SKM-1 treated with dmso at 0.1 percent for 144 hours (cell line): Measurements from ENCODE around the gene SEMA5A.

Source experiments
- DNase-seq: peaks from one replicate; lab custom pipeline; 2025; ENCODE audit not compliant: unreplicated experiment; lab: John Stamatoyannopoulos, UW

Gene SEMA5A, protein sequence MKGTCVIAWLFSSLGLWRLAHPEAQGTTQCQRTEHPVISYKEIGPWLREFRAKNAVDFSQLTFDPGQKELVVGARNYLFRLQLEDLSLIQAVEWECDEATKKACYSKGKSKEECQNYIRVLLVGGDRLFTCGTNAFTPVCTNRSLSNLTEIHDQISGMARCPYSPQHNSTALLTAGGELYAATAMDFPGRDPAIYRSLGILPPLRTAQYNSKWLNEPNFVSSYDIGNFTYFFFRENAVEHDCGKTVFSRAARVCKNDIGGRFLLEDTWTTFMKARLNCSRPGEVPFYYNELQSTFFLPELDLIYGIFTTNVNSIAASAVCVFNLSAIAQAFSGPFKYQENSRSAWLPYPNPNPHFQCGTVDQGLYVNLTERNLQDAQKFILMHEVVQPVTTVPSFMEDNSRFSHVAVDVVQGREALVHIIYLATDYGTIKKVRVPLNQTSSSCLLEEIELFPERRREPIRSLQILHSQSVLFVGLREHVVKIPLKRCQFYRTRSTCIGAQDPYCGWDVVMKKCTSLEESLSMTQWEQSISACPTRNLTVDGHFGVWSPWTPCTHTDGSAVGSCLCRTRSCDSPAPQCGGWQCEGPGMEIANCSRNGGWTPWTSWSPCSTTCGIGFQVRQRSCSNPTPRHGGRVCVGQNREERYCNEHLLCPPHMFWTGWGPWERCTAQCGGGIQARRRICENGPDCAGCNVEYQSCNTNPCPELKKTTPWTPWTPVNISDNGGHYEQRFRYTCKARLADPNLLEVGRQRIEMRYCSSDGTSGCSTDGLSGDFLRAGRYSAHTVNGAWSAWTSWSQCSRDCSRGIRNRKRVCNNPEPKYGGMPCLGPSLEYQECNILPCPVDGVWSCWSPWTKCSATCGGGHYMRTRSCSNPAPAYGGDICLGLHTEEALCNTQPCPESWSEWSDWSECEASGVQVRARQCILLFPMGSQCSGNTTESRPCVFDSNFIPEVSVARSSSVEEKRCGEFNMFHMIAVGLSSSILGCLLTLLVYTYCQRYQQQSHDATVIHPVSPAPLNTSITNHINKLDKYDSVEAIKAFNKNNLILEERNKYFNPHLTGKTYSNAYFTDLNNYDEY

DNA sequence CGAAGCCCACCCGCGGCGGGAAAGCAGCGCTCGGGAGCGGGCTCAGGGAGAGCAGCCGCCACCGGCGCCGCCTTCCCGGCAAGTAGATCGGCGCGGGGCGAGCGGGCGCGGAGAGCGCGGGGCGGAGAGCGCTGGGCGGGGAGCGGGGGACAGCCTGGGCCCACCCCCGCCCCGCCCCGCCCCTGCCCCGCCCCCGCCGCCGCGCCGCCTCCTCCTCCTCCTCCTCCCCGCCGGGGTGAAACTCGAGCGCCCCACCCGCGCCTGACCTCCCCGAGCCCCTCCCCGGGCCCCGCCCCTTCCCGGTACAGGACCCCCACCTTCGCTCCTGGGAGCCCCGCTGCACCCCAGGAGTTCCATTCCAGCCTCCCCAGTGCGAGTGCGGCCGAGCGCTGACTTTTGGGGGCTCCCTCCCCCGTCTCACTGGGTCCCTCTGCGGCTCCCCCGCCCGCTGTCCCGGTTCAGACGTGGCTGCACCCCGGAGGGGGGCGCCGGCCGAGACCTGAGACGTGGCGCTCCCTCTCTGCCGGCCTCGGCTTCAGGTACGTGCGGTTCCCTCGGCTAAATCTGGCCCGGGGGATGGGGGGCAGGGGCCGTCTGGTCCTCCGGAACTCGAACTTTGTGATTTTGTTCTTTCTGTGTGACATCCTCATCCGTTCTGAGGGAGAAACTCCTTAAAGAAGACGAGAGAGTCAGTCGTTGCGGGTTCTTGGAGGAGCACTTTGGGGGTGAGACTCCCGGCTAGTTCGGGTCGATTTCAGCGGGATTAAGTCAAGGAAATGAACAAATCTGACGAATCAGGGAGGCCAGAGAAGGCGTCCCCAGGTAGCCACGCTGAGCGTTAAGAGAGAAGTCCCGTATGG, at the start of gene SEMA5A:
Gene SEMA5A, minus strand, starts transcription at position 84 of the 860 bp plus-strand sequence. CDS start 166,129 bp downstream, outside the sequence.
- no peak for DNase-seq

DNA sequence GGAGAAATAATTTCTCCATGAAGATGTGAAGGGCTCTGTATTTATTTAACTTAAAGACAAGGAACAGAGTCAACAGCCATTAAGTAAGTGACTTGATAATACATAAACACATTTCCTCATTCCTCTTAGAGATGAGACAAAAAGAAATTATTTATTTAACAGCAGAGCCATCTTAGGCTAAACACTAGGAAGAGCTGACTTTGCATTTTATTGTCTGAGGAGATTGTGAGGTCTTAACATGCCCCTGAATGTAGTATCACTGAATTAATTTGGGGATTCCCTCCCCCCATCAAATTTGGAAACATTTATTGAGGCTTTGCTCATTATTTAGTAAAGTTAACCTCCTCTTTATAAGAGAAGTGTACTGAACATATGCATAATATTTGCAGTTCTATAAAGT, 49.0 kb upstream of the SEMA5A start:
- DNase-seq, result no peak

- DNase-seq, result no peak
Measured at GRCh38 chr5:9589049-9589835, 43.4 kb upstream of the SEMA5A start.

- no peak for DNase-seq
Measured at GRCh38 chr5:9588254-9588653, 42.4 kb upstream of the SEMA5A start.

GRCh38 chr5:9587135-9587534, 41.3 kb upstream of the SEMA5A start:
- DNase-seq, result no peak

GRCh38 chr5:9582406-9582805, 36.5 kb upstream of the SEMA5A start:
- no peak for DNase-seq

DNA sequence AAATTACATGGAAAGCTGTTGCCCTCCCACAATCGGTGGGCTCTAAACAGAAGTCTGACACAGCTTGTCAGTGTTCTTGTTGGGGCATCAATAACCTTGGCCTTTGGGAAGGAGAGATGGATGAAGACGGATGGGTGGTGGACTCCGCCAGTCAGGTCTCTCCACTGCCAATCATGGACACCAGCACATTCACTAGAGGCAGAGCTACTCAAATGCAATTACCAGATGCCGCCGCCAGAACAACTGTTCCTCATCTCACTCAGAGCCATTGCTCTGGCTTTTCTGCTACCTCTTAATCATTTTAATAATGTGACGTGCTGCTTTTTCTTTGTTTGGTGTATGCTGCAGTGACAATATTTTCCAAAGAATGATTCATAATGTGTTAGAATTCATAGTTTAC, 27.9 kb upstream of the SEMA5A start:
- no peak for DNase-seq

GRCh38 chr5:9572246-9572645, 26.4 kb upstream of the SEMA5A start:
- no peak for DNase-seq

DNA sequence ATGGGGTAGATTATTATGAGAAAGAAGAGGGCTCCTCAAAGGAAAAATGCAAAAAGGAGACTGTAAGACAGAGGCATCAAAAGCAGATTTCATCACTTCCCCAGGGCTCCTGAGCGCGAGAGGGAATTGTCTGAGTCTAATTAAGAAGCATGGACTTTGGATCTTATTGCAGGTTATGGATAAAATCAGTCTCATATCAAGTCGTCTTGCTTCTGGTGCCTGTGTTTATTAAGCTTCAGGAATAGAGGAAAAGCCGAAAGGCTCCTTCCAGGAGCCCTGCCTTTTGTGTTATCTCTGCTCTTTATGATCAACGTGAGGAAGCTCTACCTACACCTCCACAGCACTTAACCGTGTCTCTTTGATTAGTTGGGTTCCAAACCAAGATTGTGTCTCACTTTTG, 25.0 kb upstream of the SEMA5A start:
- no peak for DNase-seq

GRCh38 chr5:9567039-9567438, 21.2 kb upstream of the SEMA5A start:
- no peak for DNase-seq

GRCh38 chr5:9564752-9565151, 18.9 kb upstream of the SEMA5A start:
- no peak for DNase-seq

DNA sequence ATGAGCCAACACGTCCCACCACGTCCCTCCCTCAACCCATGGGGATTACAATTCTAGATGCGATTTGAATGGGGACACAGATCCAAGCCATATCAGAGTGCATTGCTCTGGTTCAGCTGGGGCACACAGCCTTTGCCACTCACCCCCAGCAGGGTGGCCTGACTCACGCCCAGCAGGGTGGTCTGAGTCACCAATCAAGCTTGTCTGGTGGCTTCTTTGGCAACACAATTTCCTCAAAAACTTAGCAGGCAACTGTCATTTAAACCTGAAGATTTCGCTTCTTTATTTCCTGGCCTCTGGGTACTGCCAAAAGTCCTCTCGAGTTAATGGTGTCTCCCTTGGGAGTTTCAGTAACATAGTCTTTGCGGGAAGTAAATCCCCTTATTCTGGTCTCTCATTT, 16.3 kb upstream of the SEMA5A start:
- DNase-seq, result no peak

- DNase-seq, result no peak
Measured at GRCh38 chr5:9559965-9560364, 14.1 kb upstream of the SEMA5A start.

DNA sequence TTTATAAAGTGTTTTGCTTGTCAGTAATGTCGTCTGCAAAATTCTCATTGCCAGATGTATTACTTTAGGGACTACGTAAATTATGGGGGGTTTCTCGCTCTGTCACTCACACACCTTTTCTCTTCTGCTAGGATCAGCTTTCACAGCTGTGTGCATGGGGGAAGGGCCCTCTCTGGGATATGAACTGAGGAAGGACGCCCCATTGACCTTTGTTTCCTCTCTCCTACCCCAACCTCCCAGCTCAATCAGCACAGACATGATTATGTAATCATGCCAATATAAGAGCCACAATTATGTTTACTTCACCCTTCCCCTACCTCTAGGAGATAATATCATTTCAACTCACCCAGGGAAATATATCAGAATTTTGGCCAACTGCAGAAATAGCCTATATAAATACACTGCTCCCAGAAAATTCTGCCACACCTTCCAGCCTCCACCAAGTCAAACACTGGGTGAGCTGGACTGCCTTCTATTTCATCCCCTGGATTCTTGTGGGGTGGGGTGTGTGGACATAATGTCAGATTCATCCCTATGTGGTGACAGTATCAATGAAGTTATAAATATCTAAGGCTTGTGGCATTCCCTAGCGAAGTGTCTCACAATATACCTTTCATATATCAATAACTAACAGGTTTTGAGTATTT, 12.6 kb upstream of the SEMA5A start:
- no peak for DNase-seq

GRCh38 chr5:9557696-9558095, 11.8 kb upstream of the SEMA5A start:
- no peak for DNase-seq

GRCh38 chr5:9555961-9556360, 10.1 kb upstream of the SEMA5A start:
- DNase-seq, result no peak

DNA sequence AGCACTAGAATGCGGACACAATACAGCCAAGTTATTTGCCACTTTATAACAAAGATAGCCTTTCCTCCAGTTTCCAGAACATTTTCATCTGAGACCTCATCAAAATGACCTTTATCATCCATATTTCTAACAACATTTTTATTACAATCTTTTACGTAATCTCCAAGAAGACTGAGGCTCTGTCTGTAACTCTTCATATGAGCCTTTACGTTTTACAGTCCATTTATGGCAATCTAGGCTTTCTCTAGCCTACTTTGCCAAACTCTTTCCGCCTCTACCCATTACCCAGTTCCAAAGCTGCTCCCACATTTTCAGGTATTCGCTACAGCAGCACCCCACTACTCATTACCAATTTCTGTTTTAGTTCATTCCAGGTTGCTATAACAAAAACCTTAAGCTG, 8.2 kb upstream of the SEMA5A start:
- DNase-seq, result no peak

- no peak for DNase-seq
Measured at GRCh38 chr5:9553561-9553960, 7.7 kb upstream of the SEMA5A start.
